HG03045 (cell line): Measurements from ENCODE around the gene LZIC.
"Not testable (repeated sequence)": the region's sequence is repeated elsewhere in the genome, so short reads cannot be mapped to it uniquely, and the experiment has no call there.

Source experiments
- ATAC-seq: cut with Tn5 transposase; IDR thresholded peaks from one replicate; pipeline ENCODE4 v1.9.1; 2021; ENCODE audit warnings: mild to moderate bottlenecking, moderate library complexity; ENCODE audit not compliant: unreplicated experiment

The LZIC gene

GRCh38 chr1:9942939-9943788, at the start of gene LZIC, which contains the start of gene NMNAT1:
LZIC (minus strand) TSS chr1:9943391; CDS start chr1:9936619, 6,772 bp downstream.
NMNAT1 (plus strand) TSS chr1:9943475; CDS start chr1:9972074, 28,599 bp downstream.
- peak; percentile 95 for ATAC-seq

- no peak for ATAC-seq
These were observed 49.7 kb upstream of the LZIC start for GRCh38 chr1:9992910-9993309.

- no peak for ATAC-seq
These were observed 47.8 kb upstream of the LZIC start for GRCh38 chr1:9990944-9991343.

GRCh38 chr1:9989773-9990172, 46.6 kb upstream of the LZIC start:
- no peak for ATAC-seq

- no peak for ATAC-seq
These were observed 41.8 kb upstream of the LZIC start for GRCh38 chr1:9985001-9985400.

GRCh38 chr1:9984253-9984652, 41.1 kb upstream of the LZIC start:
- no peak for ATAC-seq

- no peak for ATAC-seq
These were observed 17.7 kb upstream of the LZIC start for GRCh38 chr1:9960706-9961562.

GRCh38 chr1:9960011-9960410, 16.8 kb upstream of the LZIC start:
- ATAC-seq = no peak

GRCh38 chr1:9957726-9958125, 14.5 kb upstream of the LZIC start:
- ATAC-seq = no peak

- ATAC-seq = no peak
These were observed 3.1 kb upstream of the LZIC start for GRCh38 chr1:9946315-9946714.

GRCh38 chr1:9942399-9942938, 722 bp downstream of the LZIC start:
- no peak for ATAC-seq

- no peak for ATAC-seq
These were observed 13.5 kb downstream of the LZIC start for GRCh38 chr1:9929431-9930385.

- ATAC-seq = no peak
These were observed 15.9 kb downstream of the LZIC start for GRCh38 chr1:9927259-9927658.

GRCh38 chr1:9922342-9922741, 20.8 kb downstream of the LZIC start:
- ATAC-seq = no peak

- ATAC-seq = no peak
These were observed 22.6 kb downstream of the LZIC start for GRCh38 chr1:9920606-9921005.

- no peak for ATAC-seq
These were observed 25.3 kb downstream of the LZIC start for GRCh38 chr1:9917901-9918300.

- not testable (repeated sequence) for ATAC-seq
These were observed 25.7 kb downstream of the LZIC start for GRCh38 chr1:9917495-9917894.

GRCh38 chr1:9916452-9916851, 26.7 kb downstream of the LZIC start:
- ATAC-seq = no peak

- ATAC-seq = no peak
These were observed 28.6 kb downstream of the LZIC start for GRCh38 chr1:9914610-9914937.

- no peak for ATAC-seq
These were observed 30.8 kb downstream of the LZIC start for GRCh38 chr1:9912264-9912936.
